ENCODE data around the gene RFESD. TPM values are rescaled to one million over a fixed set of nuclear protein-coding genes. Genes with fewer than 3 reads are reported as not detected.

RFESD gene
- total RNA-seq, 4 donors from 2014 or later = 0.89 to 2.9 (median 1.6) TPM

- TF ChIP-seq CTCF (IDR thresholded peaks at IDR 0.05 in 4 of 5, conservative IDR thresholded peaks at IDR 0.05 in 1 of 5) (no peak), POLR2A (IDR thresholded peaks at IDR 0.05) (no peak)
- no peaks in the 10 kb centered on the region for H3K36me3 ChIP-seq
- ATAC-seq = no peak
- intact Hi-C loops (cut with DNase I; ENCODE audit: low total_unique reads) (no loop called here), in situ Hi-C loops (cut with MboI; ENCODE audit: low sequenced_read_pairs in 4 of 4) (loop anchor here in 3 of 4 donors (5.0 to 25.0 kb wide), 2 partner anchors 192 to 682 kb away; no protein-coding TSS in a partner anchor)
- no peaks in the 10 kb centered on the region for H3K9me3 ChIP-seq
- H3K4me1 ChIP-seq = peaks cover 0 to 1% of the 10 kb centered on the region in 2 donors
- no peak for DNase-seq
- no peaks in the 10 kb centered on the region for H3K27me3 ChIP-seq
- H3K4me3 ChIP-seq = no peak overlapping the region
- H3K27ac ChIP-seq = no peak overlapping the region
Measured at GRCh38 chr5:95655575-95655974, 9.0 kb downstream of the RFESD start.

- Histone ChIP-seq H3K27me3 (no peaks in the 10 kb centered on the region), H3K4me3 (no peak overlapping the region), H3K27ac (no peak overlapping the region), H3K9me3 (no peaks in the 10 kb centered on the region), H3K36me3 (no peaks in the 10 kb centered on the region), H3K4me1 (peaks cover 3 to 7% of the 10 kb centered on the region in 2 donors)
- intact Hi-C loops (cut with DNase I; ENCODE audit: low total_unique reads) = no loop called here
- in situ Hi-C loops (cut with MboI; ENCODE audit: low sequenced_read_pairs in 4 of 4) = loop anchor here (5.0 to 25.0 kb wide), 5 partner anchors 65 to 677 kb away; no protein-coding TSS in a partner anchor
- ATAC-seq (no peak), DNase-seq (no peak)
- no peak for TF ChIP-seq POLR2A (IDR thresholded peaks at IDR 0.05)
- TF ChIP-seq CTCF (IDR thresholded peaks at IDR 0.05 in 4 of 5, conservative IDR thresholded peaks at IDR 0.05 in 1 of 5) = no peak
Measured at GRCh38 chr5:95660060-95660459, 13.5 kb downstream of the RFESD start.

GRCh38 chr5:95662946-95663345 is 16.4 kb downstream of the RFESD start:
- in situ Hi-C loops (cut with MboI; ENCODE audit: low sequenced_read_pairs in 4 of 4) = loop anchor here (5.0 to 25.0 kb wide), 5 partner anchors 62 to 674 kb away; no protein-coding TSS in a partner anchor

GRCh38 chr5:95664204-95664786 is 17.7 kb downstream of the RFESD start:
- in situ Hi-C loops (cut with MboI; ENCODE audit: low sequenced_read_pairs in 4 of 4) = loop anchor here (5.0 to 25.0 kb wide), 5 partner anchors 61 to 673 kb away; no protein-coding TSS in a partner anchor
- Histone ChIP-seq H3K4me1 (peaks cover 9 to 12% of the 10 kb centered on the region in 2 donors), H3K36me3 (no peaks in the 10 kb centered on the region), H3K4me3 (no peak overlapping the region), H3K27ac (peak overlapping the region in 3 of 4 donors; percentile 6 to 54 (median 44)), H3K9me3 (no peaks in the 10 kb centered on the region), H3K27me3 (no peaks in the 10 kb centered on the region)
- DNase-seq (no peak), ATAC-seq (peak in 1 of 2 donors; percentile 64)
- TF ChIP-seq POLR2A (IDR thresholded peaks at IDR 0.05) (no peak), CTCF (IDR thresholded peaks at IDR 0.05 in 4 of 5, conservative IDR thresholded peaks at IDR 0.05 in 1 of 5) (peak; percentile 60 to 94 (median 79))
- intact Hi-C loops (cut with DNase I; ENCODE audit: low total_unique reads) = loop anchor here (1.0 to 2.0 kb wide), 2 partner anchors 67 to 183 kb away; partner anchors contain the start of gene RHOBTB3

More at GRCh38 chr5:95662946-95663345, 16.4 kb downstream of the RFESD start:
- H3K36me3 ChIP-seq = no peaks in the 10 kb centered on the region
- TF ChIP-seq POLR2A (IDR thresholded peaks at IDR 0.05) = no peak
- TF ChIP-seq CTCF (IDR thresholded peaks at IDR 0.05 in 4 of 5, conservative IDR thresholded peaks at IDR 0.05 in 1 of 5) = no peak
- DNase-seq (no peak), ATAC-seq (no peak)
- H3K27ac ChIP-seq = no peak overlapping the region
- H3K4me1 ChIP-seq = peaks cover 3 to 7% of the 10 kb centered on the region in 2 donors
- H3K27me3 ChIP-seq = no peaks in the 10 kb centered on the region
- intact Hi-C loops (cut with DNase I; ENCODE audit: low total_unique reads) = no loop called here
- H3K4me3 ChIP-seq = no peak overlapping the region
- no peaks in the 10 kb centered on the region for H3K9me3 ChIP-seq

All from gastrocnemius medialis (tissue), 4 donors.